Heart right ventricle (tissue), 16 donors: Measurements from ENCODE around the gene UBE2F. TPM values are rescaled to one million over a fixed set of nuclear protein-coding genes. Genes with fewer than 3 reads are reported as not detected.

Experiments used
- ATAC-seq, 8 donors: fragments of 200-7000 bp; cut with Tn5 transposase; one replicate each; pipeline ENCODE4 v1.9.1; 2020; ENCODE audit warnings: mild to moderate bottlenecking in 8 of 8, moderate library complexity in 8 of 8, moderate number of reproducible peaks in 1 of 8
- DNase-seq, 2 donors: peaks; one replicate each; pipeline ENCODE4 v3.0.0-alpha.2; 2020
- H3K27ac ChIP-seq, 10 donors: fragments of 200-600 bp; sonication (generic) in 2 of 10; one replicate each; pipeline versions ENCODE4 v1.5.0 to v1.8.0; 2020 to 2022; ENCODE audit warnings: mild to moderate bottlenecking in 3 of 10
- H3K27me3 ChIP-seq, 7 donors: fragments of 200-600 bp; one replicate each; pipeline ENCODE4 v1.8.0; 2021 to 2022; ENCODE audit warnings: mild to moderate bottlenecking in 2 of 7
- H3K36me3 ChIP-seq, 9 donors: fragments of 200-600 bp; sonication (generic) in 1 of 9; one replicate each; pipeline versions ENCODE4 v1.5.0 to v1.8.0; 2020 to 2022; ENCODE audit warnings: mild to moderate bottlenecking in 2 of 9
- H3K4me1 ChIP-seq, 9 donors: fragments of 200-600 bp; sonication (generic) in 1 of 9; one replicate each; pipeline versions ENCODE4 v1.5.0 to v1.8.0; 2020 to 2022; ENCODE audit warnings: mild to moderate bottlenecking in 4 of 9
- H3K4me3 ChIP-seq, 10 donors: fragments of 200-600 bp; sonication (generic) in 2 of 10; one replicate each; pipeline versions ENCODE4 v1.5.0 to v1.8.0; 2020 to 2022; ENCODE audit warnings: mild to moderate bottlenecking in 7 of 10, moderate library complexity in 2 of 10
- H3K9me3 ChIP-seq, 11 donors: fragments of 200-600 bp in 10 of 11; sonication (generic) in 2 of 11; one replicate each; pipeline versions ENCODE4 v1.5.0 to v1.8.0; 2013 to 2022; ENCODE audit warnings: mild to moderate bottlenecking in 2 of 11, control low read depth in 1 of 11, moderate library complexity in 1 of 11
- CTCF ChIP-seq, 9 donors: fragments of 200-600 bp; sonication (generic) in 2 of 9; IDR thresholded peaks; one replicate each; pipeline versions ENCODE4 v1.5.0 to v1.8.0; 2021 to 2022; ENCODE audit warnings: antibody characterized with exemption in 9 of 9, mild to moderate bottlenecking in 5 of 9, moderate library complexity in 1 of 9
- WGBS, 2 donors: extraction: QIAGEN DNeasy Blood & Tissue Kit; methylation state at CpG; one replicate each; pipeline ENCODE4 v1.1.7; 2013; ENCODE audit warnings: inconsistent platforms in 1 of 2; 5-methylcytosine and 5-hydroxymethylcytosine counted together
- intact Hi-C, 10 donors: fragments of 100-400 bp; cut with DNase I; formaldehyde crosslinking; loops; one replicate each; pipeline versions ENCODE4 v1.11.1 to v1.14.2; 2022
- polyA plus RNA-seq, 2 donors: library from polyadenylated mRNA; stranded (reverse); fragments of 200-250 nt; gene quantifications; one replicate each; pipeline ENCODE4 v1.2.3, GENCODE V29; 2013
- total RNA-seq, 10 donors: library from RNA; stranded (reverse); fragmentation: NEBNext Ultra II Directional in 3 of 10; extraction: Animal tissue kit (Norgen Biotek cat#: 25700) in 3 of 10; gene quantifications; one replicate each; pipeline versions ENCODE4 v1.2.1 to v1.2.4, GENCODE V29; 2021 to 2023
- donor health status: Arrhythmogenic right ventricular cardiomyopathy.
- donor health status: ischemic (EF 13 %, LVEDD 7.1; RV severe dilation, severe dysfunction).
- donor health status: healthy with polysubstance abuse.
- donor health status: DM: no; HTN: yes; CAD: no.
- donor health status: DM: no; HTN: no; CAD: no.
- donor health status: ischemic (EF 25% LVEDD 6.9; RV normal size, moderate dysfunction).
- donor health status: ischemic (EF 25% LVEDD 5.7; RV mildly dilated, moderate dysfunction).
- donor health status: healthy.
- donor health status: DM: yes; HTN: yes; CAD: no.
- donor health status: Ischemic cardiomyopathy.
- donor health status: ischemic (EF 35%, LVEDD 5.7; RV mildly dilated, moderate dysfunction).
- donor health status: nonischemic (EF 11% LVEDD 7.7; RV severe dilation, severe dysfunction).
- donor health status: DM: yes; HTN: yes; CAD: no.
- donor health status: PGD.
- donor health status: ischemic (EF 29% LVEDD 5.4; RV normal size, mild dysfunction).
- donor health status: nonischemic (EF 23%, LVEDD 6.1; RV moderate dilation, normal function).

UBE2F gene
- total and polyA plus RNA-seq, 12 donors, result 43.5 to 82.2 (median 63.7) TPM

DNA sequence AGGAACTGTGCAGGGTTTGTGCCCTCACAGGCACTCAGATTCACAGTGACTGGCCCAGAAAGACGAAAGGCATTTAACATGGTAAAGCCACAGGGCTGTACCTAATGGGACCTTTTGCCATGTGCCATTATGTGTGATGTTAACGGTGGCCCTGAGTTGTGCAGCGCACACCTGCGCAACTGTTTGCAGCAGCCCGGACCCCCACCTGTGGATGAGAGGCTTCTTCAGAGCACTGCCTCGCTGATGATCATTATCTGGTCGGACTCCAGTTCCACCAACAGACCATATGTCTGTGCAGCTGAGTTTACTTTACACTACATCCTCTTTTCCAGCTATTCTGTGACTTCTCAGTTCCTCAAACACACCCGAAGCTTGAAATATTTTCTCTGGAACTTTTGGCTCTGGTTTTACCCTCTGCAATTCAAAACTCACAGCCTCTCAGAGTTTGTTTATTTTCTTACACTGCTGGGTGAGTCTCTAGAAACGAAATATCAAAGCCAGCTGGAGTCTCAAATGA is 35.6 kb upstream of the UBE2F start:
- no peak overlapping the region for H3K27ac ChIP-seq

DNA sequence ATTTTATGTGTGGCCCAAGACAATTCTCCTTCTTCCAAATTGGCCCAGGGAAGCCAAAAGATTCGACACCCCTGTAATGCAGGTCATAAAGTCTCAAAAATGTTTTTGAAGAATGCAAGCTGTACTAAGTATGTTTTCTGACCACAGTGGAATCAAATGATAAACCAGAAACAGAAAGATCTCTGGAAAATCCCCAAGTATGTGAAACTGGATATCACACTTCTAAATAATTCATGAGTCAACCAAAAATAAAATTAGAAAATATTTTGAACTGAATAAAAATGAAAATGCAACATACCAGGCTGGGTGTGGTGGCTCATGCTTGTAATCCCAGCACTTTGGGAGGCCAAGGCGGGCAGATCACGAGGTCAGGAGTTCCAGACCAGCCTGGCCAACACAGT is 34.1 kb upstream of the UBE2F start:
- DNase-seq (no peak), ATAC-seq (no peak)
- intact Hi-C loops, result no loop called here
- no peak overlapping the region for H3K4me3 ChIP-seq
- no peaks in the 10 kb centered on the region for H3K36me3 ChIP-seq
- TF ChIP-seq CTCF (IDR thresholded peaks at IDR 0.05), result no peak
- H3K9me3 ChIP-seq, result peaks cover 0 to 14% (median 0%) of the 10 kb centered on the region in 11 donors
- no peak overlapping the region for H3K27ac ChIP-seq
- 78 to 83% methylated on average over 3 of the region's 3 CpGs for WGBS, 2 donors
- H3K4me1 ChIP-seq, result peaks cover 0 to 10% (median 0%) of the 10 kb centered on the region in 9 donors
- H3K27me3 ChIP-seq, result no peaks in the 10 kb centered on the region

More for the DNA sequence above, 35.6 kb upstream of the UBE2F start:
- H3K27me3 ChIP-seq, result no peaks in the 10 kb centered on the region
- H3K9me3 ChIP-seq, result peaks cover 0 to 14% (median 0%) of the 10 kb centered on the region in 11 donors
- H3K36me3 ChIP-seq, result no peaks in the 10 kb centered on the region
- ATAC-seq (peak in 5 of 8 donors; percentile 18 to 31 (median 29)), DNase-seq (no peak)
- no peak for TF ChIP-seq CTCF (IDR thresholded peaks at IDR 0.05)
- intact Hi-C loops, result no loop called here
- peaks cover 0 to 10% (median 0%) of the 10 kb centered on the region in 9 donors for H3K4me1 ChIP-seq
- no peak overlapping the region for H3K4me3 ChIP-seq
- 68 to 73% methylated on average over 9 of the region's 9 CpGs for WGBS, 2 donors

GRCh38 chr2:237934186-237934585 is 32.6 kb upstream of the UBE2F start:
- ATAC-seq (no peak), DNase-seq (no peak)
- no peaks in the 10 kb centered on the region for H3K27me3 ChIP-seq
- H3K4me3 ChIP-seq, result no peak overlapping the region
- intact Hi-C loops, result no loop called here
- H3K36me3 ChIP-seq, result no peaks in the 10 kb centered on the region
- TF ChIP-seq CTCF (IDR thresholded peaks at IDR 0.05), result no peak
- H3K9me3 ChIP-seq, result peaks cover 0 to 14% (median 0%) of the 10 kb centered on the region in 11 donors
- H3K27ac ChIP-seq, result no peak overlapping the region
- WGBS, 2 donors, result 93 to 97% methylated on average over 5 of the region's 5 CpGs
- peaks cover 0 to 10% (median 0%) of the 10 kb centered on the region in 9 donors for H3K4me1 ChIP-seq

DNA sequence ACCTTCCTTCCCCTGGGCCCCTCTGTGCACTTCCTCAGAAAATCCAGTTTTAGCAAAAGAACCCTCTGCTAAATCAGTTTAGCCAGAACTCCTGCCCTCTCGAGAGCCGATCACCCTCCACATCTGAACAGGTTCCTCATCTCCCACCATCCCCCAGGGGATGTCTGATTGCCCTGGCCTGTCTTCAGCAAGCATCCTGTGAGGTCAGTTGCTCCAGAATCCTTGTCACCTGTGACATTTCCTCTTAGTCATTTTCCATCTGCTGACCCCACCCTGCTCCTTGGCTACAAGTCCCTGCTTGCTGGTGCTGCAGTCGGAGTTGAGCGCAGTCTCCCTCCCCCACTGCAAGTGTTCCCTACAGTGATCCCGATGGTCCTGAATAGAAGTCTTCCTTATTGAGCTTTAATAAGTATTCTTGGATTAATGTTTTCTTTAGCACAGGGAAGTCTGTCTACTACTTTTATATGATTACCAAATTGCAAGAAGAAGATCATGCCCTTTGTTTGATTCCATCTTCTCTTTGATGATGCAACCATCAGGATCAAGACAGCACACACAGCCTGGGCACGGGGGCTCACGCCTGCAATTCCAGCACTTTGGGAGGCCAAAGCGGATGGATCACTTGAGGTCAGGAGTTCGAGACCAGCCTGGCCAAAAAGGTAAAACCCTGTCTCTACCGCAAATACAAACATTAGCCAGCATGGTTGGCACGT is 30.9 kb upstream of the UBE2F start:
- intact Hi-C loops, result no loop called here
- Histone ChIP-seq H3K27me3 (no peaks in the 10 kb centered on the region), H3K4me1 (peaks cover 0 to 10% (median 0%) of the 10 kb centered on the region in 9 donors), H3K9me3 (peaks cover 0 to 2% (median 0%) of the 10 kb centered on the region in 11 donors), H3K4me3 (no peak overlapping the region), H3K27ac (no peak overlapping the region), H3K36me3 (no peaks in the 10 kb centered on the region)
- WGBS, 2 donors, result 77 to 82% methylated on average over 11 of the region's 11 CpGs
- ATAC-seq (peak in 7 of 8 donors; percentile 54 to 92 (median 69)), DNase-seq (no peak)
- no peak for TF ChIP-seq CTCF (IDR thresholded peaks at IDR 0.05)
